Liver (tissue), 3 donors: ENCODE results near the gene ATP2A1.

Source experiments
- ATF3 ChIP-seq: IDR thresholded peaks from 2 replicates; pipeline ENCODE4 v1.6.1; 2016; ENCODE audit warnings: antibody characterized with exemption
- HNF4A ChIP-seq, 2 donors: conservative IDR thresholded peaks; 2 replicates each; pipeline ENCODE4 v1.6.1; 2016; ENCODE audit warnings: antibody characterized with exemption in 2 of 2, mild to moderate bottlenecking in 2 of 2
- RAD21 ChIP-seq, 2 donors: IDR thresholded peaks; 2 replicates each; pipeline ENCODE4 v1.6.1; 2016; ENCODE audit warnings: antibody characterized with exemption in 2 of 2, mild to moderate bottlenecking in 2 of 2
- SP1 ChIP-seq: IDR thresholded peaks from 2 replicates; pipeline ENCODE4 v1.6.1; 2018; ENCODE audit warnings: antibody characterized with exemption, mild to moderate bottlenecking
- YY1 ChIP-seq: IDR thresholded peaks from 2 replicates; pipeline ENCODE4 v1.6.1; 2016; ENCODE audit warnings: antibody characterized with exemption, mild to moderate bottlenecking
- TF ChIP-seq, protein P1 (sequence below): fragments of 150-350 bp; IDR thresholded peaks from 2 replicates; pipeline ENCODE4 v1.5.1; 2017; ENCODE audit warnings: improper control_type of control experiment, low read depth, low read length; ENCODE audit not compliant: missing input control
- donor health status: healthy.
- donor health status: healthy.

GRCh38 chr16:28915181-28915580, 36.9 kb downstream of the ATP2A1 start:
- TF ChIP-seq RAD21 (IDR thresholded peaks at IDR 0.05) (no peak), HNF4A (conservative IDR thresholded peaks at IDR 0.05) (no peak), ATF3 (no peak), YY1 (no peak), SP1 (no peak)
- TF ChIP-seq, protein P1, sequence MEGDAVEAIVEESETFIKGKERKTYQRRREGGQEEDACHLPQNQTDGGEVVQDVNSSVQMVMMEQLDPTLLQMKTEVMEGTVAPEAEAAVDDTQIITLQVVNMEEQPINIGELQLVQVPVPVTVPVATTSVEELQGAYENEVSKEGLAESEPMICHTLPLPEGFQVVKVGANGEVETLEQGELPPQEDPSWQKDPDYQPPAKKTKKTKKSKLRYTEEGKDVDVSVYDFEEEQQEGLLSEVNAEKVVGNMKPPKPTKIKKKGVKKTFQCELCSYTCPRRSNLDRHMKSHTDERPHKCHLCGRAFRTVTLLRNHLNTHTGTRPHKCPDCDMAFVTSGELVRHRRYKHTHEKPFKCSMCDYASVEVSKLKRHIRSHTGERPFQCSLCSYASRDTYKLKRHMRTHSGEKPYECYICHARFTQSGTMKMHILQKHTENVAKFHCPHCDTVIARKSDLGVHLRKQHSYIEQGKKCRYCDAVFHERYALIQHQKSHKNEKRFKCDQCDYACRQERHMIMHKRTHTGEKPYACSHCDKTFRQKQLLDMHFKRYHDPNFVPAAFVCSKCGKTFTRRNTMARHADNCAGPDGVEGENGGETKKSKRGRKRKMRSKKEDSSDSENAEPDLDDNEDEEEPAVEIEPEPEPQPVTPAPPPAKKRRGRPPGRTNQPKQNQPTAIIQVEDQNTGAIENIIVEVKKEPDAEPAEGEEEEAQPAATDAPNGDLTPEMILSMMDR, result no peak
